CD4-positive, alpha-beta T cell treated with Interleukin-17A for 1 hour (primary cell): Measurements from ENCODE around the gene ABCG2.

Experiments used
- DNase-seq: peaks from one replicate; pipeline ENCODE4 v3.0.0-alpha.2; 2020

ABCG2 gene

DNA sequence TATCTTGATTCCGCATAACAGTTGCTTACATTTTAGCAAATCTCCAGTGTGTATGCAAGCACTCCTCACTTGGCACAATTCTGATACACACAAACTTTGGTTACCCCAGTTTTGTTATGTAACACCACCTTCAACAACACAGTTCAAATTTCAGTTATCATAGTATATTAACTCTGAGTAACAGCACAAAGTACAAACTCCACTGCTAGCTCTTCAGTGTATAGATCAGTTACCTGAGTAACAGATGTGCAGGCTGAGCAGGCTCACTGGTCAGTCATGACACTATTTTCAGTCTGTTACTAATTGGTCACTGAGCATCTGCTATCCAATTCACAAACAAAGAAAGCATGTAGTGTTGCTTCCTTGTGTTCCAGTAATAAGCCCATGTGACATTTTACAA lies 95.6 kb downstream of the ABCG2 start:
- DNase-seq = no peak

DNA sequence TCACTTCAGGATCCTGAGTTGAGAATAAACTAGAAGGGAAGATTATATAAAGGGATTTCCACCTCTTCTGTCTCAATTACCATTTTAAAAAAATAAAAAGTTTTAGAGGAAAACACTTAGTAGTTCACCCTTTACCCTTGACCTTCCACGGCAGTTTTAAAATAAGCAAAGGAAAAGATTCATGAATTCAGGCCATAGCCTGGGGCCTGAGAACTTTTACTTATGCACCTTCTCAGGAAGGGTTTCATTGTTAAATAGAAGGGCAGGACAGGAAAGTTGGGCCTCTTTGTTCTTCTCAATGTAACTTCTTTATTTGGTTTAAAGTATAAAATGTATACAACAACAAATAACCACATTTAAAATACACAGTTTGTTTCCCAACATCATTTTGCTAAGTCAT lies 96.1 kb downstream of the ABCG2 start:
- no peak for DNase-seq

DNA sequence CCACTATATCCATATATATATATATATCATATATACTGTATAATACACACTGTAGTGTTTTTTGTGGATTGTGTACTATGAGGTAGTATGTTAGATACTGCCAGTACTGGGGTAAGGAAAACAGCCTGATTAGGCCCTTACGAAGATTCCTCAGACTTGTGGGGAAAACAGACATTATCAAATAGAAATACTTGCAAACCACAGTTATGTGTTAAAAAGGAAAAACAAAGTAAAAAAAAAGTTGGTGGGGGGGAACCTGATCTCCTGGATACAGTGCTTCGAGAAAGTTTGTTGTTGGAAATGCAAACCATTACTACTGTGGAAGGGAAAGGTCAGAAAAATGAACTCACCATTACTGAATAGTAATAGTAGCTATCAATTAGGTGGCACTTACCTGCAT lies 98.0 kb downstream of the ABCG2 start:
- no peak for DNase-seq

DNA sequence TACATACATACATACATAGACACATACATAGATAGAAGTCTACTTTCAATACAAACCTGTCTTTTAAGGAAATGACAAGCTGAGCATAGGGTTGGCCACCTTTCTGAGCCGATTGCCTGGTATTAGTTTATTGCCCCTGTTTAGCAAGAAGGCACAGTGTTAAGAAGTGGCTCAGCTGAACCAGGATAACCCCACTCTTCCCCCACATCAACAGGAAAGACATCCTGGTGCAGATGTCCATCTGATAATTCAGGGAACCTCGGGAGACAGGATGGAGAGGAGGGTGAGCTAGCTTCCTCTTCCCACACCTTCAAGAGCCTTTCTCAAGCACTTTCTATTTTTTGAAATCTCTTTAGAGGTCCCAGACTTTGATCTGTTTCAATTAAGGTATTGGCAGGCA lies 98.7 kb downstream of the ABCG2 start:
- DNase-seq = no peak

DNA sequence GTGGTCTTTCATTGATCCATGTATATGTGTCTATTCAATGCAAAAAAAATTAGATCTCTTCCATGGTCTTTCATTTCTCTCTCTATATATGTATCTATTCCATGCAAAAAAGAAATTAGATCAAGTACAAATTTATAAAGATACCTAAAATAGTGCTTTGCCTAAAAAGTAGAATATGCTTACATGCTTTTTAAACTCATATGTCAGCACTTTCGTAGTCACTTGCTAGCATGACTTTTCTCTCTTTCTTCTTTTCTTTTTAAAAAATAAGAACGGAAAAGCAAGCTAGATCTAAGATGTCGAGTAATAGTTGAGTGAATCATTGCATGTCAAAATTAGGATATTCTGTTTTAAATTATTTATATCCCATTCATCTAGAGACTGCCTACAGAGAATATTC lies 100.1 kb downstream of the ABCG2 start:
- DNase-seq = no peak

DNA sequence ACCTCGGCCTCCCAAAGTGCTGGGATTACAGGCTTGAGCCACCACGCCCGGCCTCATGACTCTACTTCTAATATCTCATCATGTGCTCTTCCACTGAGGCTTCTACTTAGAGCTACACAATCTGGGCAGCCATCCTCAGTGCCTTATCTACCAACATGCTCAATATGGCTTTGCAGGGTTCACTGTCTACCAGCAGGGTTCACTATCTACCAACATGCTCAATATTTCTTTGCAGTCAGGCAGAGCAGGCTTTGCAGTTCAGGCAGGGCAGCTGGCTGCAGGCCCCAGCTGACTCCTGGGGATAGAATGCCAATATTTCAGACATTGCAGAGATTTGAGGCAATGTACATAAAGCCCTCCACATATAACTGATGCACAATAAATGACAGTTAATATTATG lies 103.5 kb downstream of the ABCG2 start:
- DNase-seq = no peak

DNA sequence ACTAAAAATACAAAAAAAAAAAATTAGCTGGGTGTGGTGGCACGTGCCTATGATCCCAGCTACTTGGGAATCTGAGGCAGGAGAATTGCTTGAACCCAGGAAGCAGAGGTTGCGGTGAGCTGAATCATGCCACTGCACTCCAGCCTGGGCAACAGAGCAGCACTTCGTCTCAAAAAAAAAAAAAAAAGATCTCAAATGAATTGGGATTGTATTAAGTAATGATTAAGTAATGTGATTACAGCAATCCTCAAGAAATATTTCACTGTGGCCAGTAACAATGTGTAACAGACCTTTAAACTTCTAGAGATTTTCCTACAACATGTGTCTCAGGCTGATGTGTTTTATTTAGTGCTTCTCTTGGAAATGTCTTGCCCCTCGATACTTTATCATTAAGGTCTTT lies 104.2 kb downstream of the ABCG2 start:
- no peak for DNase-seq

DNA sequence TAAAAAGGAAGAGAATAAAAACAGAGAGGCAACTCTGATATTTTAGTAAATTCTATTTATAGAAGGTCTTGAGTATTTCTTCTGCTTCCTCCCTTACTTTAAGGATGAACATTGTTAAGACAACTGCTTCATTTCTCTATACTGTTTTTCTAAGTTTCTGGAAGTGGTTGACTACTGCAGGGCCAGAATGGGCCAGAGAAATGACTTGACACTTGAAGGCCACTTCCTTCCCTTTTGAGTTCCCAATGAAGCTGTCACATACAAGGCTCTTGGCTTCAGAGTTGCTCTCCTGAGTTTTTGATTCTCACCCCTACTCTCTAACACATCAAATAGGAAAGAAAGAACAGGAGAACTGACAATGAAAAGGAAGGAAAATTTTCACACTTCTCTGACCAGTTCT lies 113.4 kb downstream of the ABCG2 start:
- no peak for DNase-seq

DNA sequence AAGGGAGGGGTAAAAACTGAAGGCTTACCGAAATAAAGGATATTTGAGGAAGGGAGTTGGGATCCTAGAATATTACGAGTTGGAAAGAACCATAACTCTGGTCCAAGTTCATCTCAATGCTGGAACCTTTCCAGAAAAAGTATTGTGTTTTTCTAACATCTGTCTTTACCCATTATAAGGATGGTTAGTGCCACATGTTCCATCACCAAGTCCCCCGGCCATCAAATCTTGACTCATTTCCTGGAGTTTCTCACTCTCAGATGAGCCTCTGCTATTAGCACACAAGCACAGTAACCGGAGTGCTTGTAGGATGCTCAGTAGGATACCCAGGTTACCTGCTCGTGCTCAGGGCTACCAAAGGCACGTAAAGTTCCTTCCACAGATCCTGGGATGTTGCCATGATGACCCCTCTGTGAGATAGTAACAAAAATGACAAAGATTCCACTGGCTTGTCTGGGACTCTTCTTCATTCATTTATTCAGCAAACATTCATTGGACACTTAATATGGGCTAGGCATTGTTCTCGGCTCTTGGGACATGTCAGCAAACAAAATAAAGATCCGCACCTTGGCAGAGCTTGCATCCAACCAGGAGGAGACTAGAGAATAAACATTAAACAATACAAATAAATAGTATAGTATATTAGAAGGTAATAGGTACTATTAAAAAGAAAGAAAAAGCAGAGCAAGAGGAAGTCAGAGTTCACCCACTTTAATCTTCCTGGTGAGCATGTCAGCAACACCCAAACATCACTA lies 114.7 kb downstream of the ABCG2 start:
- DNase-seq = no peak

DNA sequence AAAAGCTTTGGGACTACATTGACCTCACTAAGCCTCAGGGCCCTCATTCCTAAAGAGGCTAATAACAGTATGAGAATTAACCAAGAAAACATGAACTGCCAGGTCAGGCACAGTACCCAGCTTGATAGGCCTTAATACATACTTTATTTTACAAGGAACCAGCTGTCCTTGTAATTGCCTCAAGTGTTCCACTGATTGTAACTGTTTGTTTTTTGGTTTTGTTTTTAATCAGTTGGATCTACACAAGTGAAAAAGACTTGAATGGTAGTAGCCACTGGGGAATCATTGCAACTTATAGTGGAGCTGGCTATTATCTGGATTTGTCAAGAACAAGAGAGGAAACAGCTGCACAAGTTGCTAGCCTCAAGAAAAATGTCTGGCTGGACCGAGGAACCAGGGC lies 115.4 kb downstream of the ABCG2 start:
- no peak for DNase-seq

DNA sequence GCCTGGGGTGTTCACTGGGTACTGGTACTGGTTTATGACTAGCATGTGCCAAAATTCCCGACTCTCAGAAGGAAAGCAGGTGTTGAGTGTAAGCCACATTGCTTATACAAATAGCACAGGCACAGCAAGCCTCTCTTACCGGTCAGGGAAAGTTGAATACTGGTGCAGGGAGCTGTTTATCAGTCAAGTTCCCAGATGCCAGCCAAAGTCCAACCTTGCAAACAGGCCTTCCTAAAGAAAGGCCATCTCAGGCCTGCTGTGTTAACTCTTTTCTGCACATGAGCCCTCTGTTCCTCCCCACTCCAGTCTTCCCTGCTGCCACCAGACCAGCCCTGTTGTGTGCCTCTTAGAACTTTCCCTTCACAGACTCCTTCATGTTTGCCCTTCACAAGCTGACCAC lies 116.8 kb downstream of the ABCG2 start:
- no peak for DNase-seq

DNA sequence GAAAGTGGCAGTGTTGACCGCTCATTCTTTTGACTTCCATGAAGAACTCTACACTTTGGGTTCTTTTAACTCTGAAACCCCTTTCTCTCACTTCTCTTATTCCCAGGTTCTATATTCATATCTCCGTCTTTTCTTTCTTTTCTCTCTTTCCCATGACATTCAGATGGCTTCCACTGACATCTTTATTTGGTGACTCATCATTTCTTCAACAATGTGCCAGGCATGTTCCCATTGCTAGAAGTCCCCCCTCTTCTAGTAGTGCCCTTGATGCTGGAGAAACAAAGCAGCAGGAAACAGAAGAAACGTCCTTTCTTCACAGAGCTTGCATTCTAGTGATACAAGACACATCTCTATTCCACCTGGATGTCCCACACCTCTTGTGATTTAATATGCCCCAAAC lies 117.7 kb downstream of the ABCG2 start:
- no peak for DNase-seq
